Germinal center (tissue), 1 donor: ENCODE data around the gene NELFB.
"Not testable (repeated sequence)": the region's sequence is repeated elsewhere in the genome, so short reads cannot be mapped to it uniquely, and the experiment has no call there.

Experiments
- DNase-seq: peaks from one replicate; pipeline ENCODE4 v3.0.0; 2012; ENCODE audit warnings: mixed read lengths, low spot score

NELFB gene

DNA sequence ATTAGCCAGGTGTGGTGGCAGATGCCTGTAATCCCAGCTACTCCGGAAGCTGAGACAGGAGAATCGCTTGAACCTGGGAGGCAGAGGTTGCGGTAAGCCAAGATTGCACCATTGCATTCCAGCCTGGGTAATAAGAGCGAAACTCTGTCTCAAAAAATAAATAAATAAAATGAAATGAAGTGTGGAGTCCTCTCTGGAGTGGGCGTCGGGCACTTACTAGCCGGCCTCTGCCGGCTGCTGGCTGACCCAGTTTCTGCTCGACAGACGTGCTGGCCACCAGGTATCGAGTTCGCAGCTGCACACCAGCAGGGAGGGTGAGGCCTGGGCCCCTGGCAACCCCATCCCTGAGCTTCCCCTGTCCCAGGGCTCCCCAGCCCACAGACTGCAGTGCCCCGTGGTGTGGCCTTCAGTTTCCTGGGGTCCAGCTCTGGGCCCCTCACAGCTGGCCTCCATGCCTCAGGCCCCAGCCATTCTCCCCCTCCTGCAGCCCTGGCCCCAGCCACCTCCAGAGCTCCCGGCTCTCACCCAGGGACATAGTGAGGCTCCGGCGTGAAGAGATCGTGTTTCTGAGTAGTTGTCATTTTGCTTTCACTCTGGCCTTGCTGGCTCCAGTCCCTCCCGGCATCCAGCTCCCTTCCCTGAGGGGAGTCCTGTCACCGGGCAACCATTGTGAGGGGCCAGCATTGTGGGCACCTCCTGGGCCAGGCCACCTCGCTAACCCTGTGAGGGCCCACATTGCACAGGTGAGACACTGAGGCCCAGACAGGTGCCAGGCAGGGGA lies 7.8 kb upstream of the NELFB start:
- DNase-seq, result no peak

GRCh38 chr9:137247916-137248175 lies 7.3 kb upstream of the NELFB start:
- no peak for DNase-seq

DNA sequence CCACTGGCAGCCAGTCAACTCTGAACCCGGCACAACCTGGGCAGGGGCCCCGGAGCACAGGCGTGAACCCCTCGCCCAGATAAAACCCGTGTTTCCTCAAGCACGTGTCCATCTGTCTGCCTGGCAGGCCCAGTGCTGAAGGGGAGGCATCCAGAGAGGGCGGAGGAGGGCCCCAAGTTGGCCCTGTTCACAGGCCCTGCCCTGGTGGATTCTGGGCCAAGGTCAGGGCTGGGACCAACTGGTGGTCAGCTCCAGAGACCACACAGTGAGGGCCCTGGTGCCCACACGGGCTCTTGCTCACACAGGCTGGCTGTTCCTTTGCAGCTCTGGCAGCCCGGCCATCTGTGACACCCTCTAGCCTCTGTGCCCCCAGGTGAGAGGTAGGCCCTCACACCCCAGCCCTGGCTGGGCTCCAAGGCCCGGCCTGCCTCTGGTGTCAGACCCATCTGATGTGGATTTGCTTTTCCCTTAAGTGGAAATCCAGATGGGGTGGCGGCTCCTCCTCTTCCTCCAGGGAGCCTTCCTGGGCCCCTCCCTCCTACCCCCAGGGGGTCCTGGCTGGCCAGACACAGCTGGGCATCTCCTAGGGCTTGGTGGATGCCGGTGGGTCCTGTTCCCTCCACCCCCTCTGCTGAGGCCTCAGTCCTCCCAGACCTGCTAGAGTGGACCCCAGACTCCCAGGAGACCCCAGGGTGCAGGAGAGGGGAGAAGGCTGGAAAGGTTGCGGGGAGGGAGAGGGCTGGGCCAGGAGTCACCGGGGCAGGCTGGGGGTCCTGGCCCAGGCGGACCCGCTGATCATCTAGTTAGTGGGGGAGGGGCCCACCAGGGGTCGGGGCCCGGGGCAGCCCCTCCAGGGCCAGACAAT lies 4.6 kb upstream of the NELFB start:
- DNase-seq, result no peak

GRCh38 chr9:137251194-137251461 lies 4.0 kb upstream of the NELFB start, which contains the start of gene STPG3:
Gene STPG3, plus strand, starts transcription at chr9:137251286. Its CDS starts 1 bp downstream, at chr9:137251287.
- no peak for DNase-seq

GRCh38 chr9:137251490-137252268 lies 3.4 kb upstream of the NELFB start:
- no peak for DNase-seq

GRCh38 chr9:137252555-137253506 lies 2.3 kb upstream of the NELFB start:
- DNase-seq, result no peak

GRCh38 chr9:137253717-137254623 lies 1.2 kb upstream of the NELFB start:
- DNase-seq, result no peak

DNA sequence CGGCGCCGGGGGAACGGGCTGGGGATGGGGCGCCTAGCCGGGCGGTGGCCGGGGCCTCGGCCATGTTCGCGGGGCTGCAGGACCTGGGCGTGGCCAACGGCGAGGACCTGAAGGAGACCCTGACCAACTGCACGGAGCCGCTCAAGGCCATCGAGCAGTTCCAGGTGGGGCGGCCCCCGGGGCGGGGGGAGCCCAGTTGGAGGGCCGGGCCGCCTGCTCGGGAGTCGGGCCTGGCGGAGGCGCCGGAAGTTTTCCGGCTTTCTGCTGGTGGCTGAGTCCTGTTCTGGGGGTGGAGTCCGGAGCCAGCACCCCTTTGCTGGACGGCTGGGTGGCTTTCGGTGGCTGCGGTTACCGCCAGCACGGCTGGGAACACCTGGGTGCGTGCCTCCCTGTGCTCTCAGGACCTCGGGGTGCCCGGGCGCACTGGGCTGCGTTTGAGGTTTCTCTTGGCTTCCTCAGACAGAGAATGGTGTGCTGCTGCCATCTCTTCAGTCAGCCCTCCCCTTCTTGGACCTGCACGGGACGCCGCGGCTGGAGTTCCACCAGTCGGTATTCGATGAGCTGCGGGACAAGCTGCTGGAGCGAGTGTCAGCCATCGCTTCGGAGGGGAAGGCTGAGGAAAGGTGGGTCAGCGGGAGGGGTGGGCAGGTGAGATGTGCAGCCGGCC lies 454 bp downstream of the NELFB start:
- DNase-seq, result peak; percentile 41

DNA sequence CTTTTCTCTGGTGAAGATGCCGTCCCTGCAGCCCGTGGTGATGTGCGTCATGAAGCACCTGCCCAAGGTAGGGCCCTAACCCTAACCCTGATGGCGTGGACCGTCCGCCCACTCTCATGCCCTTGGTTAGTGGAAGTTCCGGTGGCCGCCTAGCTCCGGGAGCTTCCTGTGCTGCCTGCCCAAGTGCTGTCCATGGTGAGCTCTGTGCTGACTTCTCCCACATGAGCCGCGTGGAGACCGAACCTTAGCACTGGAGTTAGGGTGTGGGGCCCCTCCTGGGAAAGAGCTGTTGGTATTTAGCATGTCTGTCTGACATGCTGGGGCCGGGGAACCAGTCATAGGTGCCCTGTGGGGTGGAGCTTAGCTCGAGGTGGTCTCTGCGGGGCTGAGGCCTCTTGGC lies 1.2 kb downstream of the NELFB start:
- no peak for DNase-seq

DNA sequence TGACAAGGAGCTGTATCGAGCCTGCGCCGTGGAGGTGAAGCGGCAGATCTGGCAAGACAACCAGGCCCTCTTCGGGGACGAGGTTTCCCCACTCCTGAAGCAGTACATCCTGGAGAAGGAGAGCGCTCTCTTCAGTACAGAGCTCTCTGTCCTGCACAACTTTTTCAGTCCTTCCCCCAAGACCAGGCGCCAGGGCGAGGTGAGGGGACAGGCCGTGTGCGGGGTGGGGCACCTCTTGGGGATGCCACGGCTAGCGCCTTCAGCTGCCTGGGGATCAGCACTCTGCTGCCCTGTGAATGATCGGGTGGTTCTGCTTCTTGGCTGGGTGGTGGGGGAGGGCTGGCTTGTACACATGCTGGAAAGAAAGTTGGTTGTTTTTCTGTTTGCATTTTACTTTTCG lies 1.7 kb downstream of the NELFB start:
- no peak for DNase-seq

- not testable (repeated sequence) for DNase-seq
Observed at GRCh38 chr9:137262173-137262908, 7.2 kb downstream of the NELFB start.

DNA sequence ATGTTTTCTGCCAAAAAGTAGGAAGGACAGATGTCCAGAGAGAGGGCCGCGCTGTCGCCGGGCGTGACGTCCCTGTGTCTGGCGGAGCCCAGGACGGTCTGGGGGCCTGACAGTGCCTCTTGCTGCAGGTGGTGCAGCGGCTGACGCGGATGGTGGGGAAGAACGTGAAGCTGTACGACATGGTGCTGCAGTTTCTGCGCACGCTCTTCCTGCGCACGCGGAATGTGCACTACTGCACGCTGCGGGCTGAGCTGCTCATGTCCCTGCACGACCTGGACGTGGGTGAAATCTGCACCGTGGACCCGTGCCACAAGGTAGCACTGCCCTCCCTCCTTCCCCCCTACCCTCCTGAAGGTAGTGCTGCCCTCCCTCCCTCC lies 7.8 kb downstream of the NELFB start:
- no peak for DNase-seq

- no peak for DNase-seq
Observed at GRCh38 chr9:137263506-137263905, 8.4 kb downstream of the NELFB start.

DNA sequence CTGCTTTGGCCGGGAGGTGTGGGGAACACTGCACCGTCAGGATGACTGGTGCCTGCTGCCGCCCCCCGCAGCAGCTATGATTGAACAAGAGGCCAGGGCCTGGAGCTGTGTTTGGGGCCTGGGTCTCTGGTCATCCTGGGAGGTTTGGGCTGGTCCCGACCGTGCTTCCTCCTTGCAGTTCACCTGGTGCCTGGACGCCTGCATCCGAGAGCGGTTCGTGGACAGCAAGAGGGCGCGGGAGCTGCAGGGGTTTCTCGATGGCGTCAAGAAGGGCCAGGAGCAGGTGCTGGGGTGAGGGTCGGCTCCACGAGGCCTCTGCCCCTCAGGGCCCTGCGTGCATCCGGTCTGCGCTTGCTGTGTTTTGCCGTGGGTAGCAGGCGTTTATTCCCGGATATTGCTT lies 8.9 kb downstream of the NELFB start:
- no peak for DNase-seq

- DNase-seq, result no peak
Observed at GRCh38 chr9:137265496-137266161, 10.5 kb downstream of the NELFB start.

DNA sequence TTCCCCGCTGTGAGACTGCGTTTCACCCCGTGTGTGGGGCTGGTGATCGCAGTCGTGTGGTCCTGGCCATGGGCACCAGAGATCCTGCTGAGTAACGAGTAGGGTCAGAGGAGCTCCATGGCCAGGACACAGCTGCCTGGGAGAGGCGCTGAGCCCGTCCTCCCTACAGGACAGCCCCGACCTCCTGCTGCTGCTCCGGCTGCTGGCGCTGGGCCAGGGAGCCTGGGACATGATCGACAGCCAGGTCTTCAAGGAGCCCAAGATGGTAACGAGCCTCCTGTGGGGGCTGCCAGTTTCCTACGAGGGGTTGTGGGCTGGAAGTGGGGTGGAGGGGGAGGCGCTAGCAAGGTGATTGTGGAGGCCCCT lies 11.0 kb downstream of the NELFB start:
- DNase-seq, result no peak

DNA sequence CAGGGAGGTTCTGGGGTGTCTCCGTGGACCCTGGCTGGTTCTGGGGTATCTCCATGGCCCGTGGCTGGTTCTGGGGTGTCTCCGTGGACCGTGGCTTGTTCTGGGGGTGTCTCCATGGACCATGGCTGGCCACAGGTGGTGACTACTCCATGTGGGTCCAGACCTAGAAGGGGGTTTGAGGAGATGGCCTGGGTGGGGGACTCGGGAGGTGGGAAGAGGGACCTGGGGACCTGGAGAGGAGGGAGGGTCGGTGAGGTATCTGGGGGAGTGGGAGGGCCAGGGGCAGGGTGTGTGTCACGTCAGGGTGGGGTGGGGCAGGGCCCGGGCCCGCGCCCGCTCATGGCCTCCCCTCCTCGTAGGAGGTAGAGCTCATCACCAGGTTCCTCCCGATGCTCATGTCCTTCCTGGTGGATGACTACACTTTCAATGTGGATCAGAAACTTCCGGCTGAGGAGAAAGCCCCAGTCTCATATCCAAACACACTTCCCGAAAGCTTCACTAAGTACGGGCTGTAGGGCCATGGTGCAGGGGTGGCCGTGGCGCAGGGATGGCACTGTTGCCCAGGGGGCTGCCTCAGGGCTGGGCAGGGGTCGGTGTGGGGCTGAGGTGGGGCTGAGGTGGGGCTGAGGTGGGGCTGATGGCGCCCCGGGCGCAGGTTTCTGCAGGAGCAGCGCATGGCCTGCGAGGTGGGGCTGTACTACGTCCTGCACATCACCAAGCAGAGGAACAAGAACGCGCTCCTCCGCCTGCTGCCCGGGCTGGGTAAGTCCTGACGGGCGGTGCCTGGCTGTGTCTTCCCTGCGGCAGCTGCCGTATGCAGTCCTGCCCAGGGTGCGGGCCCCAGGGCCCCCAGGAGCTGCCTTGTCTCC lies 11.7 kb downstream of the NELFB start:
- DNase-seq, result no peak

GRCh38 chr9:137267933-137268355 lies 12.8 kb downstream of the NELFB start:
- DNase-seq, result peak; percentile 78
